Fibroblast of peridontal ligament (primary cell): ENCODE measurements around the gene HIGD2A.

Source experiments
- DNase-seq: peaks from one replicate; pipeline ENCODE4 v3.0.0-alpha.2; 2010; ENCODE audit errors: extremely low read depth

HIGD2A gene

GRCh38 chr5:176369934-176370711 is 18.4 kb upstream of the HIGD2A start:
- DNase-seq = no peak

- no peak for DNase-seq
Measured at GRCh38 chr5:176371621-176372539, 16.7 kb upstream of the HIGD2A start.

- peak; percentile 31 for DNase-seq
Measured at GRCh38 chr5:176373100-176373818, 15.3 kb upstream of the HIGD2A start.

GRCh38 chr5:176379881-176380280 is 8.7 kb upstream of the HIGD2A start:
- no peak for DNase-seq

- peak; percentile 38 for DNase-seq
Measured at GRCh38 chr5:176381423-176381822, 7.1 kb upstream of the HIGD2A start.

- no peak for DNase-seq
Measured at GRCh38 chr5:176381979-176382378, 6.6 kb upstream of the HIGD2A start.

- no peak for DNase-seq
Measured at GRCh38 chr5:176382721-176383120, 5.8 kb upstream of the HIGD2A start.

GRCh38 chr5:176383248-176383905 is 5.2 kb upstream of the HIGD2A start:
- DNase-seq = no peak

GRCh38 chr5:176383961-176384360 is 4.6 kb upstream of the HIGD2A start:
- no peak for DNase-seq

GRCh38 chr5:176384366-176384930 is 4.1 kb upstream of the HIGD2A start:
- no peak for DNase-seq

- DNase-seq = no peak
Measured at GRCh38 chr5:176384991-176385390, 3.6 kb upstream of the HIGD2A start.

GRCh38 chr5:176386491-176386890 is 2.1 kb upstream of the HIGD2A start:
- no peak for DNase-seq

GRCh38 chr5:176387384-176387925 is 1.1 kb upstream of the HIGD2A start:
- peak; percentile 10 for DNase-seq

- DNase-seq = peak; percentile 9
Measured at GRCh38 chr5:176388003-176388443, 528 bp upstream of the HIGD2A start.

GRCh38 chr5:176389135-176390123 is 878 bp downstream of the HIGD2A start:
- DNase-seq = no peak

- DNase-seq = no peak
Measured at GRCh38 chr5:176391479-176391878, 2.9 kb downstream of the HIGD2A start.

GRCh38 chr5:176391999-176392398 is 3.4 kb downstream of the HIGD2A start:
- DNase-seq = no peak

- no peak for DNase-seq
Measured at GRCh38 chr5:176392526-176392925, 4.0 kb downstream of the HIGD2A start.

- no peak for DNase-seq
Measured at GRCh38 chr5:176394096-176394495, 5.5 kb downstream of the HIGD2A start.
